NK-92 (cell line): ENCODE measurements around the gene NFIX.
"Not testable (repeated sequence)": the region's sequence is repeated elsewhere in the genome, so short reads cannot be mapped to it uniquely, and the experiment has no call there.

ENCODE experiments used
- DNase-seq: peaks from one replicate; lab custom pipeline; 2025; ENCODE audit not compliant: unreplicated experiment; lab: John Stamatoyannopoulos, UW

NFIX gene

DNA sequence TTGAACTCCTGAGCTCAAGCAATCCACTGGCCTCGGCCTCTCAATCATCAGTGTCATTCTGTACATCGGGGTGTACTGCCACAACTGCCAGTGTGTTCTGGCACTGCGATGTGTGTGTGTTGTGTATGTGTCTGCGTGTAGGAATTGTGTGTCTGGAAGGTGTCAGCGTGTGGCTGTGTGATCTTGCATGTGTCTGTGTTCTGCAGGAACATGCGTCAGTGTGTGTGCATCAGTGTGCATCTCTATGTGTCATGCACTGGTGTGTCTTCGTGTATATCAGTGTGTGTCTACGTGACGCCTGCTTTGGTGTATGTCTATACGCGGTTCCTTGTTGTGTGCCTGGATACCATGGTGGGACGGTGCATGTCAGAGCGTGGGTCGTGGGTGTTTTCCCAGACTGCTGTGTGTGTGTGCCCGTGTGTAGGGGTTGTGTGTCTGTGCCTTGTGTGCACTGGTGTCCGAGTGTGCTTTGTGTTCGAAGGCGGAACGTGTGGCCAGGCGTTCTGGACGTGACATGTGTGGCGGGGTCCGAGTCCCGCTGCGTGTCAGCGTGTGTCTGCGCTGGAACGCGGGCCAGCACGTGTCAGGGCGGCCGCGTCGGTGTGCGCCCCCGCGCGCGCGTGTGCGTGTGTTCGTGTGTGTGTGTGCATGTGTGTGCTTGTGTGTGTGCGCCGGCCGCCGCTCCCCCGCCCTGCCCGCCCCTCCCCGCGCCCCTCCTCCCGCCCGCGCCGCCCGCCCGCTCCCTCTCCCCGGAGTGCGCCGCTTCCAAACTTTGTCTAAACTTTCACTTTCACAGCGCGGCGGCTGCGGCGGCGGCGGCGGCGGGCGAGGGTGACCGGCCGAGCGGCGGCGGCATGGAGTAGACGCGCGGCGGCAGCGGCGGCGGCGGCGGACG, at the start of gene NFIX:
TSS of gene NFIX (plus strand) at position 775 of the 895 bp plus-strand sequence. CDS start 363 bp downstream, outside the sequence.
- DNase-seq: no peak

DNA sequence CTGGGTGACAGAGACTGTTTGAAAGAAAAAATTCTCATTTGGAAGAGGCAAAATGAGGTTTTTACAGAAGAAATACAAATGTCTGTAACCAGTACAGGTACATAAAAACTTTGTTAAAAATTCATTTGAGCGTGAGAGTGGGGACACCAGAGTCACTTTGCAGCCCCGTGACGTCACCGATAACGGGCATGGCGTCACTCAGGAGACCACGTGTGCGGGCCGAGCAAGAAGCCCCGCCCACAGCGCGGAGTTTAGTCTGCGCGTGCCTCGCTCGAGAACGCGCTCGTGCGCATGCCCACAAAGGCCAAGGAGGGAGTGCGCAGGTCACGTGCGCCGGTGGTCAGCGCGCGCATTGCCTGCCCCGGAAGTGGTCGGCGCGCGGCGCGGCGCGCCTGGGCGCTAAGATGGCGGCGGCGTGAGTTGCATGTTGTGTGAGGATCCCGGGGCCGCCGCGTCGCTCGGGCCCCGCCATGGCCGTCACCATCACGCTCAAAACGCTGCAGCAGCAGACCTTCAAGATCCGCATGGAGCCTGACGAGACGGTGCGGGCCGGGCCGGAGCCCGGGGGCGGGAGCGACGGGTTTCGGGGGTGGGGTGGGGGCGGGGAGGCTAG, 49.7 kb upstream of the NFIX start, which contains the start of gene RAD23A:
TSS of gene RAD23A (plus strand) at position 384 of the 613 bp plus-strand sequence. CDS start at position 471, 87 bp downstream.
- peak; percentile 85 for DNase-seq

DNA sequence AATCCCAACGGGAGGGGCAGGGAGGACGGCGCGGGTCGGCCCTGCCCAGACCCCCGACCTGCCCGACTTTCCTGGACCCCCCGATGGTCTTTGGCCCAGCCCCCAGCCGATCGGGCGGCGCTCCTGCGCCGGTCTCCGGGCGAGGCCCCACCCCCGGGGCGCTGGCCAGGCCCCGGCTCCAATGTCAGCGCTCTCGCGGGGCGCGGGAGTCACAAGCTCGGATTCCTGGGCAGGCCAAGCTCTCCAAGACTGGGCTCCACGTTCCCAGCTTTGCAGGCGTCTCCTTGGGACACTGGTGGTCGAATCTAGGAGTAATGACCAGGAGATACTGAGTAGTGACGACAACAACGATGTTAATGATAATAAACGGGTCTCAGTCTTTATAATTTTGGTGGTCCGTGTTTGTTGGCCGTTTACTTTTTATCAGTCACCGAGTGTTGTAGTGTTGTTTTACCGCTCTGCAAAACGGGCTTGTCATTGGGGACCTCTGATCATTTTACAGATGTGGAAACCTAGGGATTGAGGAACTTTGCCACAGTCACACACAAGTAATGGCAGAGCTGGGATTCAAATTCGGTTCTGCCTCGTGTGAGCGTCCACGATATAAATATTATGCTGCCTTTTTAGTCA, 49.1 kb upstream of the NFIX start:
- DNase-seq: no peak

DNA sequence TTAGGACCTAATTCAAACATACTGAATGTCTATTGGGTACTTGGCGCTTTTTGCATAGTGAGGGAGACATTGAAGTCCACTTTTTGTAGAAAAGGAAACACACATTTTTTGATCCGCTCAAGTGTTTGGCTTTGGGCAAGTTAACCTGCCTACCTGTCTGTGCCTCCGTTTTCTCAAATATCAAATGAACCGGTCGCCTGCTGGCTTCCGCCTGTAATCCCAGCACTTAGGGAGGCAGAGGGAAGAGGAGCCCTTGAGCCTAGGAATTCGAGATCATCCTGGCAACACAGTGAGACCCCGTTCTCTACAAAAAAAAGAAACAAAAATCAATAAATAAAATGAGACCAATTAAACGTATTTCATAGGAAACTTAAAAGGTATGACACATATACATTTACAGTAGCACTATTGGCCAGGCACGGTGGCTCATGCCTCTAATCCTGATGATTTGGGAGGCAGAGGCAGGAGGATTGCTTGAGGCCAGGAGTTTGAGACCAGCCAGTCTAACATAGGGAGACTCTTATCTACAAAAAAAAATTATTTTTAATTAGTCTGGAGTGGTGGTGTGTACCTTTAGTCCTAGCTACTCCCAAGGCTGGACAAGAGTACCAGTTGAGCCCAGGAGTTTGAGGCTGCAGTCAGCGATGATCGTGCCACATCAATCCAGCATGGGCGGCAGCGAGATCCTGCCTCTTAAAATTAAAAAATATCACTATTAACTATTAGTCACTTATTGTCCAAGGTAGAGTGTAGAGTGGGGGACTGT, 48.4 kb upstream of the NFIX start:
- DNase-seq: no peak

DNA sequence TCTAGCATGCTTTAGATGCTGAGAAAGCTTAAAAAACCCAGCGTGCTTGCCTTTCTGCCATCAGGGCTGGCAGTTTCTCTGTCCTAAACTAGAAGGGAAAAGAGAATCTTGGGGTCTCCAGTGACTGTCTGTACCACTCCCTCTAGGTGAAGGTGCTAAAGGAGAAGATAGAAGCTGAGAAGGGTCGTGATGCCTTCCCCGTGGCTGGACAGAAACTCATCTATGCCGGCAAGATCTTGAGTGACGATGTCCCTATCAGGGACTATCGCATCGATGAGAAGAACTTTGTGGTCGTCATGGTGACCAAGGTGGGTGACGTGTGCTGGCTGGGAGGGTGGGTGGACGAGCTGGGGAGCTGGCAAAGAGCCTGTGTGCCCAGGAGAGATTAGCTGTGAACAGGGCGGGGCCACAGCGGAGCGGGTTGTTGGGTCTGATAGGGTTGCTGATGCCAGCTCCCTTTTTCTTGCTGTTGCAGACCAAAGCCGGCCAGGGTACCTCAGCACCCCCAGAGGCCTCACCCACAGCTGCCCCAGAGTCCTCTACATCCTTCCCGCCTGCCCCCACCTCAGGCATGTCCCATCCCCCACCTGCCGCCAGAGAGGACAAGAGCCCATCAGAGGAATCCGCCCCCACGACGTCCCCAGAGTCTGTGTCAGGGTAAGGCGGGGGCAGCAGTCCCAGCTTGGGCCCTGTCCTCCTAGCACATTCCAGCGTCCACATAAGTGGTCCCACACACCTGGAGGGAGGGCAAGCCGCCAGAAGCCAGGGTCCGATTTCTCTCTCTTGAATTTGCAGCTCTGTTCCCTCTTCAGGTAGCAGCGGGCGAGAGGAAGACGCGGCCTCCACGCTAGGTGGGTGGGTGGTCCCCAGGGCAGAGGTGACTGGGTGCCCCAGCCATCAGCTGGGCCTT, 47.3 kb upstream of the NFIX start:
- no peak for DNase-seq

DNA sequence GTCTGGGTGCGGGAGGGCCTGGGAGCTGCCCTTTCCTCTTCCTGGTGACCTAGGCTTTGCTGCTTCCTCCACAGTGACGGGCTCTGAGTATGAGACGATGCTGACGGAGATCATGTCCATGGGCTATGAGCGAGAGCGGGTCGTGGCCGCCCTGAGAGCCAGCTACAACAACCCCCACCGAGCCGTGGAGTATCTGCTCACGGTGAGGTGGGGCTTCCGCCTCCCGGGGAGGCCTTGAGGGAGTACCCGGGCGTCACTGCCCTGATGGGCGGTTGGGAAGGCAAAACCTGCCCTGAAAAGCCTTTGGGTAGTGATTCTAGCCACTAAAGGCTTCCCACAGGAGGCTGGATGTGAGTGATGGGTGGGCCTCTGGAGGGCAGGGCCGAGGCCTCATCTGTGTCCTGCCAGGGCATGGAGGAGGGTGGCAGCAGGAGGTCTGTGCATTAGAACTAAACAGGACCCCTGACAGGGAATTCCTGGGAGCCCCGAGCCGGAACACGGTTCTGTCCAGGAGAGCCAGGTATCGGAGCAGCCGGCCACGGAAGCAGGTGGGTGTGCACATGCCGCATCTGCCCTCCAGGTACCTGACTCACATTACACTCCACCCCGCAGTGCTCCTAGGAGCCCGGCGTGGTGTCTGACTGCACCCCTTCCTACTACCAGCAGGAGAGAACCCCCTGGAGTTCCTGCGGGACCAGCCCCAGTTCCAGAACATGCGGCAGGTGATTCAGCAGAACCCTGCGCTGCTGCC, 46.5 kb upstream of the NFIX start:
- no peak for DNase-seq

DNA sequence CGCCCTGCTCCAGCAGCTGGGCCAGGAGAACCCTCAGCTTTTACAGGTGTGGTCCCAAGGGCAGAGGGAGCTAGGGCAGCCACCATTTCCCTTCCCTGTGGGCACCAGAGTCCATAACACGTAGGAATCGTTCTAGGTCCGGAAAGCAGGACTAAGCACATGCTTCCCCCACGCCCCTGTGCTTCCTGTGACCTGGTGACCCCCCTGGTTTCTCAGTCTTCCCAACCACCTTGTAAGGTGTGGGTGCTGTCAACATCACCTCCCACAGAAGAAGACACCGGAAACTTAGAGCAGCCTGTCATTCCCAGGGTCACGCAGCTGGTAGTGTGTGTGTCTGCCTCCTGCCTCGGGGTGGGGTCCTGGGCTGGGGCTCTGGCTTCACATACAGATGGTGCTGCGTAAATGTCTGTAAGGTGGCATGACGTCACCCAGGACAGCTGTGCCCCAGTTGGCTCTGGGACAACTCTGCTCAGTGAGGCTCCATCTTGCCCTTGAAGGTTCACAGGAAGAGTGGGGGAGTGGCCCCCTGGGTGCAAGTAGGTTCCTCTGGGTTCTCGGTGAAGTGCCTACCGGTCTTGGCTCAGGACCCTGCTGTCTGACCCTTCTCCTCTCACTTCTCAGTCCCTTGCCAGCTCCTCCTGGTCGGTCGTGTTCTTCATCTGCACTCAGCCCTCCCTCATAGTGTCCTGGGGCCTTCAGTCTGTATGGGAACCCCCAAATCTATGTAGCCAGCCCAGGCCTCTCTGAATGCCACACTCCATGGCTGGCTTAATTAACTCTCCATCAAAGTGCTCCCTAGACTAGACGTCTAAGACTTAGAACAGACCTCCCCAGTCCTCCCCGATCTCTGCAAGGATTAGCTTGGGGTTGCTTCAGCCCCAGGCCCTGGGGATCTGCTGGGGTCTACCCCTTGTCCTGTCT, 45.7 kb upstream of the NFIX start:
- no peak for DNase-seq

DNA sequence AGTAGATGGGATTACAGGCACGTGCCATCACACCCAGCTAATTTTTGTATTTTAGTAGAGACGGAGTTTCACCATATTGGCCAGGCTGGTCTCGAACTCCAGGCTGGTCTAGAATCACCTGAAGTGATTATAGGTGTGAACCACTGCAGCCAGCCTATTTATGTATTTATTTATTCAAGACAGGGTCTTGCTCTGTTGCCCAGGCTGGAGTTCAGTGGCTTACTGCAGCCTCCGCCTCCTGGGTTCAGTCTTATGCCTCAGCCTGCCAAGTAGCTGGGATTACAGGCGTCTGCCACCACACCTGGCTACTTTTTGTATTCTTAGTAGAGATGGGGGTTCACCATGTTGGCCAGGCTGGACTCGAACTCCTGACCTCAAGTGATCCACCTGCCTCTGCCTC, 43.2 kb upstream of the NFIX start:
- not testable (repeated sequence) for DNase-seq

DNA sequence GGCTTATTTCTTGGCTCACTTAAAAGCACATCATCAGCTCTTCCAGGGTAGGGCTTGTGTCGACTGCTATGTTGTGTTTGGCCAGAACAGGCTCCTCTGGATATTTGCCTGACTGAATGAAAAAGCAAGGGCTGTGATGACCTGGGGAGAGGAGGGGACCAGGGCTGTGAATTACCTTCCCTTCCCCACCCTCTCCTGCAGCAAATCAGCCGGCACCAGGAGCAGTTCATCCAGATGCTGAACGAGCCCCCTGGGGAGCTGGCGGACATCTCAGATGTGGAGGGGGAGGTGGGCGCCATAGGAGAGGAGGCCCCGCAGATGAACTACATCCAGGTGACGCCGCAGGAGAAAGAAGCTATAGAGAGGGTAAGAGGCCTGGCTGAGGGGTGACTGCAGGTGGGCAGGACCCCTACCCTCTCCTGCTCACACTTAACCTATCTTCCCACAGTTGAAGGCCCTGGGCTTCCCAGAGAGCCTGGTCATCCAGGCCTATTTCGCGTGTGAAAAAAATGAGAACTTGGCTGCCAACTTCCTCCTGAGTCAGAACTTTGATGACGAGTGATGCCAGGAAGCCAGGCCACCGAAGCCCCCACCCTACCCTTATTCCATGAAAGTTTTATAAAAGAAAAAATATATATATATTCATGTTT, 42.7 kb upstream of the NFIX start:
- no peak for DNase-seq

DNA sequence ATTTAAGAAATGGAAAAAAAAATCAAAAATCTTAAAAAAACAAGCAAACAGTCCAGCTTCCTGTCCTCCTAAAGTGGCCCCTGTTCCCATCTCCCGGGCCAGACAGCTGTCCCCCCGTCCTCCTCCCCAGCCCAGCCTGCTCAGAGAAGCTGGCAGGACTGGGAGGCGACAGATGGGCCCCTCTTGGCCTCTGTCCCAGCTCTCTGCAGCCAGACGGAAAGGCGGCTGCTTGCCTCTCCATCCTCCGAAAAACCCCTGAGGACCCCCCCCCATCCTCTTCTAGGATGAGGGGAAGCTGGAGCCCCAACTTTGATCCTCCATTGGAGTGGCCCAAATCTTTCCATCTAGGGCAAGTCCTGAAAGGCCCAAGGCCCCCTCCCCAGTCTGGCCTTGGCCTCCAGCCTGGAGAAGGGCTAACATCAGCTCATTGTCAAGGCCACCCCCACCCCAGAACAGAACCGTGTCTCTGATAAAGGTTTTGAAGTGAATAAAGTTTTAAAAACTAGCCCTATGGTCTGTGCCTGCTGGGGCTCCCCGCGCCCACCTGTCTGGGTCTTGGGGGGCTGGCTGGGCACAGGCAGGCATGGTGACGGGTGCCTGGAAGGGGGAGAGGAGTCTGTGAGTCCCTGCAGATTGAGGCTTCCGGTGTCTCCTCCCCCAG, 42.0 kb upstream of the NFIX start:
- DNase-seq: no peak

DNA sequence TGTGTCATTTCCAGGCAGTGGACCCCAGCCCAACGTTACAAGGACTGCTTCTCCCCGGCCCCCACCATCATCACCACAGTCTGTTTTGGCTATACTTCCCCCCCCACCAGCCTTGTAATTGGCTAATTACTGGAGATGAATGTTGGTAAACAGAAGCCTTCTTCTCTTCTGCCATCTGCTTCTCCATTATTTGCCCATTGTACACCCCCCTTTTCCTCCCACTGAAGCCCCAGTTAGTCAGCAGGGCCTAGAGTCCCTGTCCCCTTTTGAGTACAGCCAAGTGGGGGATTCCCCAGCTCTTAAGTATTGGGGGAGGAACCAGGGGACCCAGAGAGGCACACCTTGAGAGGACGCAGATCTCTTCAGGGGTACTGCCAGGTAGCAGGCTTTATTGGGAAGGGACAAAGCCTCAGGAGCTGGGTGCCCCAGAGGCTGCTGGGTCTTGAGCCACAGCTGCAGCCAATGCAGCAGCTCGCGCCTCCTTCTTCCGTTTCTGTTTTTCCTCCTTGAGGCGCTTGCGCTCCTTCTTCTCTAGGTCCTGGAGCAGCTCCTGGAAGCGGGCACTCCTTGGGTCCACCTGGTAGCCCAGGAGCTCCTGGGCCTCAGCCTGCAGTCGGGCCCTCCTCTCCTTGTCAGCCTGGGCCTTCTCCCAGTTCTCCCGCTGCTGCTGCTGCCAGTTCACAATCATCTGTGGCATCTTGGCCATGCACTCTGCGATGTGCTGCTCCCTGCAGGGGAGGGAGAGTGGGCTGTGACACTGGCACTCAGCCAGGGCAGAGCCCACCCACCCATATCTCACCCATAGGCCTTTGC, 41.3 kb upstream of the NFIX start:
- no peak for DNase-seq

DNA sequence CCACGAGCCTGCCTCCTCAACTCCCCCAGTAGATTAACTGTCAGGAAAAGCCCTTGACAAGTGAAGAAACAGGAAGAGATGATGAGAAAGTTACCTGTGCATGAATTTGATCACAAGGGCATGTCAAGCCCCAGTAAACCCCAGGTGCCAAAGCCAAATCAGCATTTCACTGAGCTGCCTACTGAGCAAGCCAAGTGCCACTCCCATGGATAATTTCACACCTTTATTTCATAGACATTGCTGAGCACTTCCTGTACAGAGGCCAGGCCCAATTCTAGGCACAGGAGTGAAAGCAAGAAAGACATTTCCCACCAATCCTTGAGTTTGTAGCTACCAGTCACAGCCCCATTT, 40.7 kb upstream of the NFIX start:
- no peak for DNase-seq

DNA sequence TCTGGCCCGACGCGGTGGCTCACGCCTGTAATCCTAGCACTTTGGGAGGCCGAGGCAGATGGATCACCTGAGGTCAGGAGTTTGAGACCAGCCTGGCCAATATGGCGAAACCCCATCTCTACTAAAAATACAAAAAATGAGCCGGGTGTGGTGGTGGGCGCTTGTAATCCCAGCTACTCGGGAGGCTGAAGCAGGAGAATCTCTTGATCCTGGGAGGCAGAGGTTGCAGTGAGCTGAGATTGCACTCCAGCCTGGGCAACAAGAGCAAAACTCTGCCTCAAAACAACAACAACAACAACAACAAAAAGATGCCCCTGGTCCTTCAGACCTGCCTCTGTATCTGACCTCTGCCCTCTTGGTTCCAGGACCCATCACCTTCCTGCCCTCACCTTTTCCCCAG, 39.7 kb upstream of the NFIX start:
- not testable (repeated sequence) for DNase-seq

DNA sequence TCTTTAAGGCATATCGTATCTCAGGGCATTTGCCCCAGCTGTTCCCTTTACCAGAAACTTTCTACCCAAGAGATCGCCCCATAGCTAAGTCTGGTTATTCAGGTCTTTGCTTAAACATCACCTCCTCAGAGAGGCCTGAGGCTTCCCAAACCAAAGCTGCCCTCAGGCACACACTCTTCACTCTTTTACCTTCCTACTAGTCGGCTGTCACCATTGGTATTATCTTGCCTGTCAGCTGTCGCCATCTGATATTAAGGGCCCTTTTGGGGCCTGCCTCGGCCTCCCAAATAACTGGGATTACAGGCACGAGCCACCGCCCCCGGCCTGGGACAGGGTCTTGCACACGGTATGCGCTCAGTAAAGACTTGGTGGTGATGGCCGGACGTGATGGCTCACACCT, 39.3 kb upstream of the NFIX start:
- no peak for DNase-seq

DNA sequence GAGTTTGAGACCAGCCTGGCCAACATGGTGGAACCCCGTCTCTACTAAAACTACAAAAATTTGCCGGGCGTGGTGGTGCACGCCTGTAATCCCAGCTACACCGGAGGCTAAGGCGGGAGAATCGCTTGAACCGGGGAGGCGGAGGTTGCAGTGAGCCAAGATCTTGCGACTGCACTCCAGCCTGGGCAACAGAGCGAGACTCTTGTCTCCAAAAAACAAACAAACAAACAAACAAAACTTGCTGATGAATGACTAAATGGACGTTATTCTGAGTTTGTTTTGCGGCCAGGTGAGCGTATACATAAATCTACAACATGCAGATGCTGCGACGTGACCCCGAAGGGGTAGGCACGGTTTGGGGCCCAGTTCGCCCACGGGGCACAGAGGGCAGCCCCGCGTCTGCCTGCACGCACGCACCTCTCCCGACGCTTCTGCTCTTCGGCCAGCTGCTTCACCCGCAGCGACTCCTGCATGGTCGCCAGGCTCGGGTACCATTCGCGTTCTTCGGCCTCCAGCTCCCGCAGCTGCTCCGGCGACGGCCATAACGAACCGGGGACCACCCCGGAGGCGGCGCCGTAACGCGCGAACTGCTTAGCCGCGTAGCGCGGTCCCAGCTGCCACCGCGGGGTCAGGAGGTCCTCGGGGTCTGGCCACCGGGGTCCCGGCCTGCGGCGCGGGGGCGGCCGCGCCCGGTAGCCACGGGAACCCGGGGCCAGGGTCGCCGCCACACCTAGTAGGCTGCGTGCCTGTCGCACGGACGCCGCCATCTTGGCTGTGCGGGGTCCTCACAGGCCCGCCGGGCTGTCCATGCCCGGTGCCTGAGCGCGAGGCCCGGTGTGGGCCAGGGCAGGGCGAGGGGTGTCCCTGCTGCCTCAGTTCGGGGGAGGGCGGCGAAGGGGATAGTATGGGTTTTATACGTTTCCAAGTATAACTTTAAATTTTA, 38.6 kb upstream of the NFIX start, which contains the start of gene GADD45GIP1:
TSS of gene GADD45GIP1 (minus strand) at position 778 of the 943 bp plus-strand sequence. CDS start at position 767, 11 bp downstream.
- no peak for DNase-seq
